Natural killer cell (primary cell): ENCODE results near the gene EIF1. TPM values are rescaled to one million over a fixed set of nuclear protein-coding genes. Genes with fewer than 3 reads are reported as not detected.

ENCODE experiments used
- ATAC-seq, 3 donors: fragments of 150-1000 bp in 2 of 3; fragments of 200-7000 bp in 1 of 3; cut with Tn5 transposase; 1 replicate in 1 of 3; 2 replicates in 2 of 3; pipeline ENCODE4 v1.10.0; 2021; ENCODE audit warnings: mild to moderate bottlenecking in 2 of 3, moderate library complexity in 2 of 3
- DNase-seq, 2 donors: peaks; one replicate each; pipeline versions ENCODE4 v3.0.0 to v3.0.0-alpha.2; 2013 to 2021; ENCODE audit warnings: mixed read lengths in 1 of 2
- H3K27ac ChIP-seq: one replicate; pipeline ENCODE4 v1.5.1; 2013; ENCODE audit warnings: mild to moderate bottlenecking, low read length
- H3K27me3 ChIP-seq: one replicate; pipeline ENCODE4 v1.6.1; 2013; ENCODE audit warnings: low read length; ENCODE audit not compliant: control insufficient read depth, insufficient read depth
- H3K36me3 ChIP-seq: one replicate; pipeline ENCODE4 v1.6.1; 2013; ENCODE audit warnings: low read length; ENCODE audit not compliant: control insufficient read depth, insufficient read depth
- H3K4me1 ChIP-seq: one replicate; pipeline ENCODE4 v1.6.1; 2013; ENCODE audit warnings: low read length; ENCODE audit not compliant: control insufficient read depth, insufficient read depth
- H3K4me3 ChIP-seq: one replicate; pipeline ENCODE4 v1.5.1; 2013; ENCODE audit warnings: low read length
- H3K9me3 ChIP-seq: one replicate; pipeline ENCODE4 v1.6.1; 2013; ENCODE audit warnings: low read length; ENCODE audit not compliant: control insufficient read depth, insufficient read depth
- H3K27ac Mint-ChIP-seq, 2 donors: one replicate each; pipeline ENCODE4 v1.8.0; 2022; ENCODE audit warnings: mild to moderate bottlenecking in 2 of 2, mixed read lengths in 2 of 2, moderate library complexity in 1 of 2
- H3K27me3 Mint-ChIP-seq, 2 donors: one replicate each; pipeline ENCODE4 v1.8.0; 2022; ENCODE audit warnings: low read depth in 2 of 2, mixed read lengths in 2 of 2
- H3K36me3 Mint-ChIP-seq: one replicate; pipeline ENCODE4 v1.8.0; 2022; ENCODE audit warnings: mixed read lengths
- H3K4me1 Mint-ChIP-seq, 2 donors: one replicate each; pipeline ENCODE4 v1.8.0; 2022; ENCODE audit warnings: mixed read lengths in 2 of 2
- H3K4me3 Mint-ChIP-seq: one replicate; pipeline ENCODE4 v1.8.0; 2022; ENCODE audit warnings: mild to moderate bottlenecking, moderate library complexity, mixed read lengths
- H3K9me3 Mint-ChIP-seq, 2 donors: one replicate each; pipeline ENCODE4 v1.8.0; 2022; ENCODE audit warnings: mixed read lengths in 2 of 2
- WGBS: methylation state at CpG from one replicate; pipeline ENCODE4 v1.1.7; 2013; ENCODE audit warnings: missing lambda C conversion rate; ENCODE audit not compliant: insufficient coverage; 5-methylcytosine and 5-hydroxymethylcytosine counted together
- intact Hi-C: fragments of 100-400 bp; cut with micrococcal nuclease; formaldehyde crosslinking; loops from one replicate; pipeline ENCODE4 v1.14.2; 2022
- total RNA-seq, 4 donors: library from RNA; stranded (reverse); fragments of 120-200 nt in 1 of 4; gene quantifications; one replicate each; pipeline versions ENCODE4 v1.2.3 to v1.2.4, GENCODE V29; 2013 to 2022
- TF ChIP-seq, protein P1 (sequence below): fragments of 200-600 bp; IDR thresholded peaks from one replicate; pipeline ENCODE4 v1.8.0; 2022; ENCODE audit warnings: antibody characterized with exemption

The EIF1 gene
- total RNA-seq, 3 donors from 2014 or later (not counting 1 experiment from before 2014, with no cell fraction given) = 2,034 to 2,368 (median 2,279) TPM

DNA sequence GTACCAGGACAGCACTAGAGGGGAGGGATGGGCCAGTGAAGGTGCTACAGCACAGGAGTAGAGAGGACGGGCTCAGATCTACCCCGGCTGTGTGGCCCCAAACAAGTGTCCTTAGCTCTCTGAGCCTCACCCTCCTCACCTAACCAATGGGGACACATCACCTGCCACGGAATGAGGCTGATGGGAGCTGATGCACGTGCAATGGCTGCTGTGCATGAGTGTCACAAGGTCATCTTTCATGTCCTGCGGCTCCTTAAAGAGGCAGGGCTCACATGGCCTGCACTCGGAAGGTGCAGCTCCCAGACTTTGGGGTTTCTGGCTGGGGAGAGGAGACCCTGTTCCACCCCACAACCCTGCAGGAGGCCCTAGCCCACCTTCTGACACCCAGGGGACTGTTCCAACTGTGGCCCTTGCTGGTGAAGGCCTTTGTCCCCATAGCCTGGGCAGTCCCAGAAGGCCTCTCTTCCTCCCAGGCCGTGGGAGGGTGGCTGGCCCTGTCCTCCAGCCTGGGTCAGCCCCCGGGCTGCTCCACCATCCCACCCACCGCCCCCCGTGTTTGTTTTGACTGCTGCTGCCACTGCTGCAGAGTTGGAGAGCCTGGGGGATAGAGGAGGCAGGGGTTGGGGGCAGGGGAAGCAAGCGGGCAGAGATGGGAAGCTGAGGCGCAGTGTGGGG, 35.3 kb downstream of the EIF1 start:
- Histone ChIP-seq H3K4me1 (no peaks in the 10 kb centered on the region), H3K27me3 (peaks cover 2% of the 10 kb centered on the region), H3K9me3 (no peaks in the 10 kb centered on the region), H3K27ac (no peak overlapping the region), H3K4me3 (no peak overlapping the region), H3K36me3 (no peaks in the 10 kb centered on the region)
- Mint-ChIP-seq H3K36me3 (no peaks in the 10 kb centered on the region), H3K4me1 (no peaks in the 10 kb centered on the region), H3K9me3 (no peaks in the 10 kb centered on the region), H3K27me3 (peaks cover 0 to 3% of the 10 kb centered on the region in 2 donors), H3K4me3 (no peak overlapping the region), H3K27ac (no peak overlapping the region)
- TF ChIP-seq, protein P1, sequence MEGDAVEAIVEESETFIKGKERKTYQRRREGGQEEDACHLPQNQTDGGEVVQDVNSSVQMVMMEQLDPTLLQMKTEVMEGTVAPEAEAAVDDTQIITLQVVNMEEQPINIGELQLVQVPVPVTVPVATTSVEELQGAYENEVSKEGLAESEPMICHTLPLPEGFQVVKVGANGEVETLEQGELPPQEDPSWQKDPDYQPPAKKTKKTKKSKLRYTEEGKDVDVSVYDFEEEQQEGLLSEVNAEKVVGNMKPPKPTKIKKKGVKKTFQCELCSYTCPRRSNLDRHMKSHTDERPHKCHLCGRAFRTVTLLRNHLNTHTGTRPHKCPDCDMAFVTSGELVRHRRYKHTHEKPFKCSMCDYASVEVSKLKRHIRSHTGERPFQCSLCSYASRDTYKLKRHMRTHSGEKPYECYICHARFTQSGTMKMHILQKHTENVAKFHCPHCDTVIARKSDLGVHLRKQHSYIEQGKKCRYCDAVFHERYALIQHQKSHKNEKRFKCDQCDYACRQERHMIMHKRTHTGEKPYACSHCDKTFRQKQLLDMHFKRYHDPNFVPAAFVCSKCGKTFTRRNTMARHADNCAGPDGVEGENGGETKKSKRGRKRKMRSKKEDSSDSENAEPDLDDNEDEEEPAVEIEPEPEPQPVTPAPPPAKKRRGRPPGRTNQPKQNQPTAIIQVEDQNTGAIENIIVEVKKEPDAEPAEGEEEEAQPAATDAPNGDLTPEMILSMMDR = no peak
- ATAC-seq (no peak), DNase-seq (no peak)
- intact Hi-C loops = no loop called here
- 75% methylated on average over 10 of the region's 12 CpGs for WGBS

- Histone ChIP-seq H3K36me3 (no peaks in the 10 kb centered on the region), H3K27me3 (peaks cover 2% of the 10 kb centered on the region), H3K4me3 (no peak overlapping the region), H3K4me1 (no peaks in the 10 kb centered on the region), H3K9me3 (no peaks in the 10 kb centered on the region), H3K27ac (no peak overlapping the region)
- TF ChIP-seq, protein P1 = no peak
- Mint-ChIP-seq H3K4me1 (no peaks in the 10 kb centered on the region), H3K27me3 (peaks cover 0 to 3% of the 10 kb centered on the region in 2 donors), H3K36me3 (no peaks in the 10 kb centered on the region), H3K4me3 (no peak overlapping the region), H3K27ac (no peak overlapping the region), H3K9me3 (no peaks in the 10 kb centered on the region)
- WGBS = 89% methylated on average over 16 of the region's 17 CpGs
- DNase-seq = no peak
- no peak for ATAC-seq
- intact Hi-C loops = no loop called here
These were observed 35.9 kb downstream of the EIF1 start for GRCh38 chr17:41724476-41725050.

DNA sequence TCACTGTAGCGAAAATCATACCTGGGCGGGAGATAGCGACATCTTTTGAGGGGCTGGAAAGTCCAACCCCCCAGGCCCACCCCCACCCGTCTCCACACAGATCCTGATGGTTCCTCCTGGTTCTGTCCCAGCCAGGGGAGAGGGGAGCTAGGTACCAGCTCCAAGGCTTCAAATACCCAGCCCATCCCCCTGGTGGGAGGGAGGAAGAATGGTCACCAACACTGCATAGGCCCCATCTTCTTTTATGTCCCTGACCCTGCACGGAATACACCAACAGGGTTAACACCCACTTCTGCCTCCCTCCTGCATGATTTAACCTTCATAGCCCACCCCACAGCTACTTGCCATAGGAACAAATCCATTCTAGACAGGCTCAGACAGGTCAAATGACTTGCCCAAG, 36.4 kb downstream of the EIF1 start:
- ATAC-seq (no peak), DNase-seq (no peak)
- no peaks in the 10 kb centered on the region for H3K4me1 ChIP-seq
- intact Hi-C loops = no loop called here
- peaks cover 2% of the 10 kb centered on the region for H3K27me3 ChIP-seq
- H3K9me3 ChIP-seq = no peaks in the 10 kb centered on the region
- TF ChIP-seq, protein P1 = no peak
- H3K4me1 Mint-ChIP-seq = no peaks in the 10 kb centered on the region
- no peak overlapping the region for H3K27ac ChIP-seq
- no peaks in the 10 kb centered on the region for H3K36me3 ChIP-seq
- H3K9me3 Mint-ChIP-seq = no peaks in the 10 kb centered on the region
- 96% methylated on average over 4 of the region's 5 CpGs for WGBS
- H3K4me3 Mint-ChIP-seq = no peak overlapping the region
- no peak overlapping the region for H3K27ac Mint-ChIP-seq
- peaks cover 0 to 6% of the 10 kb centered on the region in 2 donors for H3K27me3 Mint-ChIP-seq
- no peaks in the 10 kb centered on the region for H3K36me3 Mint-ChIP-seq
- H3K4me3 ChIP-seq = no peak overlapping the region
